ENCODE results near the gene CNBP. TPM values are rescaled to one million over a fixed set of nuclear protein-coding genes. Genes with fewer than 3 reads are reported as not detected.

Gene CNBP
- total and polyA plus RNA-seq, 2 donors (not counting 3 experiments of a cell fraction or from before 2014, with no cell fraction given): 196 to 205 TPM

GRCh38 chr3:129173206-129173605, 10.5 kb downstream of the CNBP start:
- FAIRE-seq (no peak), DNase-seq (ENCODE audit: low read depth, low spot score) (no peak)
- H2AFZ ChIP-seq (ENCODE audit: low read depth, low read length): no peak overlapping the region
- BruUV-seq (replicated peaks): no TSS peak
- dilution Hi-C loops (cut with MboI; ENCODE audit: extremely low pct_ligation_motif_present, low sequenced_read_pairs) (no loop called here), intact Hi-C loops (cut with micrococcal nuclease) (no loop called here)
- peaks cover 21 to 35% of the 10 kb centered on the region in 2 experiments for H3K36me3 ChIP-seq (ENCODE audit: control insufficient read depth in 2 of 2, extremely low read depth in 1 of 2, insufficient read depth in 2 of 2, low read length in 2 of 2)
- ChIA-PET CTCF (interaction anchor here (1.6 kb wide), 1 partner anchor 73 kb away, joined by 8 read pairs; no protein-coding TSS in a partner anchor), POLR2A (no interaction called here)
- H3K4me3 ChIP-seq (replicated peaks in 1 of 3; ENCODE audit: insufficient read depth in 1 of 3, low read depth in 1 of 3, low read length in 3 of 3): no peak overlapping the region
- peaks cover 76% of the 10 kb centered on the region for H3K79me2 ChIP-seq (ENCODE audit: control insufficient read depth, insufficient read depth, low read length)
- H3K4me1 ChIP-seq (ENCODE audit: control insufficient read depth, extremely low read depth, insufficient read depth, low read length): no peaks in the 10 kb centered on the region
- H4K20me1 ChIP-seq (replicated peaks; ENCODE audit: control insufficient read depth, extremely low read depth, insufficient read depth, low read length): peaks cover 30% of the 10 kb centered on the region
- TF ChIP-seq POLR2A (IDR thresholded peaks at IDR 0.05; ENCODE audit: low read depth, low read length) (no peak), GATA2 (IDR thresholded peaks at IDR 0.05; ENCODE audit: insufficient read depth, insufficient read length, low read depth, low read length) (no peak), MYC (IDR thresholded peaks at IDR 0.05; ENCODE audit: low read depth, low read length) (no peak), EZH2 (IDR thresholded peaks at IDR 0.05; ENCODE audit: borderline replicate concordance, low read depth, low read length, severe bottlenecking) (no peak), JUN (IDR thresholded peaks at IDR 0.05; ENCODE audit: borderline replicate concordance, insufficient read depth, insufficient read length, low read depth) (no peak), FOS (IDR thresholded peaks at IDR 0.05; ENCODE audit: borderline replicate concordance, insufficient read depth, low read length) (no peak), POLR2AphosphoS5 (IDR thresholded peaks at IDR 0.05; ENCODE audit: insufficient read depth, low read depth, low read length) (no peak)
- TF ChIP-seq, protein P1, sequence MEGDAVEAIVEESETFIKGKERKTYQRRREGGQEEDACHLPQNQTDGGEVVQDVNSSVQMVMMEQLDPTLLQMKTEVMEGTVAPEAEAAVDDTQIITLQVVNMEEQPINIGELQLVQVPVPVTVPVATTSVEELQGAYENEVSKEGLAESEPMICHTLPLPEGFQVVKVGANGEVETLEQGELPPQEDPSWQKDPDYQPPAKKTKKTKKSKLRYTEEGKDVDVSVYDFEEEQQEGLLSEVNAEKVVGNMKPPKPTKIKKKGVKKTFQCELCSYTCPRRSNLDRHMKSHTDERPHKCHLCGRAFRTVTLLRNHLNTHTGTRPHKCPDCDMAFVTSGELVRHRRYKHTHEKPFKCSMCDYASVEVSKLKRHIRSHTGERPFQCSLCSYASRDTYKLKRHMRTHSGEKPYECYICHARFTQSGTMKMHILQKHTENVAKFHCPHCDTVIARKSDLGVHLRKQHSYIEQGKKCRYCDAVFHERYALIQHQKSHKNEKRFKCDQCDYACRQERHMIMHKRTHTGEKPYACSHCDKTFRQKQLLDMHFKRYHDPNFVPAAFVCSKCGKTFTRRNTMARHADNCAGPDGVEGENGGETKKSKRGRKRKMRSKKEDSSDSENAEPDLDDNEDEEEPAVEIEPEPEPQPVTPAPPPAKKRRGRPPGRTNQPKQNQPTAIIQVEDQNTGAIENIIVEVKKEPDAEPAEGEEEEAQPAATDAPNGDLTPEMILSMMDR (IDR thresholded peaks at IDR 0.05; ENCODE audit: extremely low read depth in 1 of 2, insufficient read depth in 1 of 2, low read depth in 1 of 2, low read length in 2 of 2): no peak
- TF ChIP-seq, protein P2, sequence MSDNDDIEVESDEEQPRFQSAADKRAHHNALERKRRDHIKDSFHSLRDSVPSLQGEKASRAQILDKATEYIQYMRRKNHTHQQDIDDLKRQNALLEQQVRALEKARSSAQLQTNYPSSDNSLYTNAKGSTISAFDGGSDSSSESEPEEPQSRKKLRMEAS (IDR thresholded peaks at IDR 0.05; ENCODE audit: insufficient read depth, insufficient read length): no peak
- no peak overlapping the region for H3K9ac ChIP-seq (replicated peaks; ENCODE audit: extremely low read depth, insufficient read depth, low read length)
- no peaks in the 10 kb centered on the region for H3K9me1 ChIP-seq (replicated peaks; ENCODE audit: control insufficient read depth, extremely low read depth, insufficient read depth, low read length)
- H3K27ac ChIP-seq (ENCODE audit: insufficient read depth, low read depth, low read length): no peak overlapping the region
- no peaks in the 10 kb centered on the region for H3K9me3 ChIP-seq (replicated peaks; ENCODE audit: control insufficient read depth, insufficient read depth, low read length)
- no peak overlapping the region for H3K4me2 ChIP-seq (ENCODE audit: insufficient read depth, low read length)
- no peaks in the 10 kb centered on the region for H3K27me3 ChIP-seq (ENCODE audit: control insufficient read depth in 2 of 2, insufficient read depth in 2 of 2, low read length in 2 of 2)

Data from endothelial cell of umbilical vein (primary cell).